DND-41 (cell line): Measurements from ENCODE around the gene SEC22A.

ENCODE experiments used
- EZH2 ChIP-seq: IDR thresholded peaks from 3 replicates; pipeline ENCODE4 v1.6.1; 2012; ENCODE audit warnings: borderline replicate concordance, low read depth, mild to moderate bottlenecking, moderate library complexity, low read length, inconsistent platforms; ENCODE audit not compliant: severe bottlenecking
- TF ChIP-seq, protein P1 (sequence below): IDR thresholded peaks from 2 replicates; pipeline ENCODE4 v1.5.1; 2012; ENCODE audit warnings: borderline replicate concordance, low read length, moderate library complexity, mild to moderate bottlenecking; ENCODE audit not compliant: poor library complexity, severe bottlenecking; ENCODE audit errors: extremely low read depth

DNA sequence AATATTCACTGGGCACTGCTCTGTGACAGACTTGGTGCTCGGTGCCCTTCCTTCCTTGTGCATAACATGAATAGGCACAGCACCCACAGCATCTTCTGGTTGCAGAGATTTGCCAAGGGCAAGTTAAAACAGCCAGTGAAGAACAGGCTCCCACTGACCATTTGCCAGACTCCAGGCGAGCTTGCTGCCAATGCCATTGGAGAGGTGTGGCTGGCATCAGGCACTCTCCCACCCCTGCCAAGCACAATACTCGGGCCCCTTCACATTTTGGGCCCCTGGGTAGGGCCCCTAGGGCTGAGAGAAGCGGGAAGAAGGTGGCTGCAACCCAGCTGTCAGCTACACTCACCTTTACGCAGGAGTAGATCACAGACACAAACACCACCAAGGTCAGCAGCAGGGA, 112.1 kb downstream of the SEC22A start:
- TF ChIP-seq, protein P1, sequence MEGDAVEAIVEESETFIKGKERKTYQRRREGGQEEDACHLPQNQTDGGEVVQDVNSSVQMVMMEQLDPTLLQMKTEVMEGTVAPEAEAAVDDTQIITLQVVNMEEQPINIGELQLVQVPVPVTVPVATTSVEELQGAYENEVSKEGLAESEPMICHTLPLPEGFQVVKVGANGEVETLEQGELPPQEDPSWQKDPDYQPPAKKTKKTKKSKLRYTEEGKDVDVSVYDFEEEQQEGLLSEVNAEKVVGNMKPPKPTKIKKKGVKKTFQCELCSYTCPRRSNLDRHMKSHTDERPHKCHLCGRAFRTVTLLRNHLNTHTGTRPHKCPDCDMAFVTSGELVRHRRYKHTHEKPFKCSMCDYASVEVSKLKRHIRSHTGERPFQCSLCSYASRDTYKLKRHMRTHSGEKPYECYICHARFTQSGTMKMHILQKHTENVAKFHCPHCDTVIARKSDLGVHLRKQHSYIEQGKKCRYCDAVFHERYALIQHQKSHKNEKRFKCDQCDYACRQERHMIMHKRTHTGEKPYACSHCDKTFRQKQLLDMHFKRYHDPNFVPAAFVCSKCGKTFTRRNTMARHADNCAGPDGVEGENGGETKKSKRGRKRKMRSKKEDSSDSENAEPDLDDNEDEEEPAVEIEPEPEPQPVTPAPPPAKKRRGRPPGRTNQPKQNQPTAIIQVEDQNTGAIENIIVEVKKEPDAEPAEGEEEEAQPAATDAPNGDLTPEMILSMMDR = no peak
- no peak for TF ChIP-seq EZH2
